PC-3 (cell line): Measurements from ENCODE around the gene GCLC. TPM values are rescaled to one million over a fixed set of nuclear protein-coding genes. Genes with fewer than 3 reads are reported as not detected.

ENCODE experiments used
- ATAC-seq: fragments of 200-7000 bp; cut with Tn5 transposase; 2 replicates; pipeline ENCODE4 v1.9.1; 2020; ENCODE audit warnings: mild to moderate bottlenecking, moderate library complexity
- BruUV-seq: library from RNA; stranded (reverse); fragments of 400-500 nt; replicated peaks from 2 replicates; lab custom pipeline; 2021; lab: Mats Ljungman, UMichigan
- CTCF ChIA-PET: fragments of 300-600 bp; sonication (Branson Sonifier 250); formaldehyde crosslinking; loops from one replicate; lab custom pipeline; 2022; ENCODE audit warnings: antibody characterized with exemption; lab: Charles Lee
- POLR2A ChIA-PET: fragments of 300-600 bp; sonication (Branson Sonifier 250); formaldehyde crosslinking; loops from one replicate; lab custom pipeline; 2022; ENCODE audit warnings: antibody characterized with exemption; ENCODE audit not compliant: unreplicated experiment; lab: Charles Lee
- DNase-seq: peaks from one replicate; pipeline ENCODE4 v3.0.0-alpha.2; 2015
- H2AFZ ChIP-seq: fragments of 300-600 bp; sonication (generic); 2 replicates; pipeline ENCODE4 v1.6.0; 2016; ENCODE audit warnings: antibody characterized with exemption, low read length
- H3F3A ChIP-seq: fragments of 300-600 bp; sonication (generic); one replicate; pipeline ENCODE4 v1.6.0; 2017; ENCODE audit warnings: antibody characterized with exemption, low read length, control low read depth, mild to moderate bottlenecking; ENCODE audit not compliant: unreplicated experiment
- H3K27ac ChIP-seq: fragments of 300-600 bp; sonication (generic); 2 replicates; pipeline ENCODE4 v1.5.1; 2016; ENCODE audit warnings: mild to moderate bottlenecking, low read length
- H3K27me3 ChIP-seq: fragments of 300-600 bp; sonication (generic); 2 replicates; pipeline ENCODE4 v1.6.1; 2016; ENCODE audit warnings: low read length, mixed read lengths
- H3K36me3 ChIP-seq: fragments of 300-600 bp; sonication (generic); 2 replicates; pipeline ENCODE4 v1.6.1; 2016; ENCODE audit warnings: low read depth, mixed run types, low read length, mixed read lengths
- H3K4me1 ChIP-seq: fragments of 300-600 bp; sonication (generic); 2 replicates; pipeline ENCODE4 v1.5.1; 2016; ENCODE audit warnings: low read length; ENCODE audit not compliant: insufficient read depth
- H3K4me2 ChIP-seq: fragments of 300-600 bp; sonication (generic); 2 replicates; pipeline ENCODE4 v1.6.0; 2016; ENCODE audit warnings: low read length
- H3K4me3 ChIP-seq: fragments of 300-600 bp; sonication (generic); 2 replicates; pipeline ENCODE4 v1.5.1; 2016; ENCODE audit warnings: mild to moderate bottlenecking, low read length, mixed read lengths
- H3K79me2 ChIP-seq: fragments of 300-600 bp; sonication (generic); 2 replicates; pipeline ENCODE4 v1.6.1; 2017; ENCODE audit warnings: low read length, mixed read lengths
- H3K9ac ChIP-seq: fragments of 300-600 bp; sonication (generic); 2 replicates; pipeline ENCODE4 v1.6.0; 2016; ENCODE audit warnings: mild to moderate bottlenecking, low read length
- H3K9me2 ChIP-seq: fragments of 300-600 bp; sonication (generic); replicated peaks from 2 replicates; pipeline ENCODE4 v1.6.1; 2016; ENCODE audit warnings: mixed run types, low read length, mixed read lengths
- H3K9me3 ChIP-seq: fragments of 300-600 bp; sonication (generic); 2 replicates; pipeline ENCODE4 v1.6.1; 2016; ENCODE audit warnings: low read length, mixed read lengths
- H4K20me1 ChIP-seq: fragments of 300-600 bp; sonication (generic); 2 replicates; pipeline ENCODE4 v1.6.1; 2016; ENCODE audit warnings: low read length, mixed read lengths
- CTCF ChIP-seq: fragments of 300-600 bp; sonication (generic); conservative IDR thresholded peaks from 2 replicates; pipeline ENCODE4 v1.5.1; 2017; ENCODE audit warnings: antibody characterized with exemption, low read depth, mild to moderate bottlenecking, low read length
- EZH2 ChIP-seq: fragments of 300-600 bp; sonication (generic); IDR thresholded peaks from one replicate; pipeline ENCODE4 v1.6.1; 2017; ENCODE audit warnings: antibody characterized with exemption, mild to moderate bottlenecking, low read length; ENCODE audit not compliant: unreplicated experiment
- EZH2phosphoT487 ChIP-seq: fragments of 300-600 bp; sonication (generic); IDR thresholded peaks from 2 replicates; pipeline ENCODE4 v1.6.1; 2018; ENCODE audit warnings: mild to moderate bottlenecking, antibody characterized with exemption, low read length, borderline replicate concordance
- intact Hi-C: fragments of 100-400 bp; cut with micrococcal nuclease; formaldehyde crosslinking; loops from 2 replicates; pipeline ENCODE4 v1.9.0; 2023
- total RNA-seq: library from RNA; depleted of rRNA; stranded (reverse); fragments of >200 nt; gene quantifications from 2 replicates; pipeline ENCODE4 v1.2.3, GENCODE V29; 2014

The GCLC gene
- total RNA-seq, 1 experiment from 2014 or later, result 50.1 TPM

- no TSS peak for BruUV-seq
- POLR2A ChIA-PET, result no interaction called here
Observed at GRCh38 chr6:53527249-53527765, 17.6 kb downstream of the GCLC start.

GRCh38 chr6:53526000-53526399 is 18.9 kb downstream of the GCLC start:
- intact Hi-C loops, result no loop called here
- Histone ChIP-seq H3F3A (no peaks in the 10 kb centered on the region), H3K27ac (no peak overlapping the region), H3K9ac (no peak overlapping the region), H3K27me3 (no peaks in the 10 kb centered on the region), H3K4me1 (peaks cover 22% of the 10 kb centered on the region), H4K20me1 (peaks cover 15% of the 10 kb centered on the region; the same call in 1 of the 2 replicates), H3K4me2 (no peak overlapping the region), H3K4me3 (no peak overlapping the region), H3K9me2 (no peaks in the 10 kb centered on the region), H2AFZ (no peak overlapping the region), H3K79me2 (peaks cover 90% of the 10 kb centered on the region), H3K9me3 (no peaks in the 10 kb centered on the region), H3K36me3 (no peaks in the 10 kb centered on the region)
- ATAC-seq, result peak; percentile 27
- TF ChIP-seq CTCF (no peak), EZH2 (no peak), EZH2phosphoT487 (no peak)
- BruUV-seq, result no TSS peak
- DNase-seq, result no peak
- ChIA-PET CTCF (no interaction called here), POLR2A (interaction anchor here (0.8 kb wide), 1 partner anchor 12 kb away, joined by 16 read pairs; no protein-coding TSS in a partner anchor)

More at GRCh38 chr6:53527249-53527765, 17.6 kb downstream of the GCLC start:
- Histone ChIP-seq H3K4me2 (no peak overlapping the region), H3F3A (no peaks in the 10 kb centered on the region), H2AFZ (no peak overlapping the region), H3K9ac (no peak overlapping the region), H3K36me3 (no peaks in the 10 kb centered on the region), H3K9me2 (no peaks in the 10 kb centered on the region), H4K20me1 (peaks cover 15% of the 10 kb centered on the region; the same call in 1 of the 2 replicates), H3K4me3 (no peak overlapping the region), H3K9me3 (no peaks in the 10 kb centered on the region), H3K4me1 (peaks cover 22% of the 10 kb centered on the region), H3K79me2 (peaks cover 98% of the 10 kb centered on the region), H3K27me3 (no peaks in the 10 kb centered on the region), H3K27ac (no peak overlapping the region)
- ATAC-seq (no peak), DNase-seq (no peak)
- TF ChIP-seq CTCF (no peak), EZH2 (no peak), EZH2phosphoT487 (no peak)
- CTCF ChIA-PET, result interaction anchor here (0.6 to 0.9 kb wide), 2 partner anchors 34 to 99 kb away, joined by 3 to 18 read pairs; no protein-coding TSS in a partner anchor
- intact Hi-C loops, result no loop called here

GRCh38 chr6:53524455-53524815 is 20.5 kb downstream of the GCLC start:
- no peaks in the 10 kb centered on the region for H3K9me3 ChIP-seq
- peak overlapping the region; percentile 15 for H3K4me2 ChIP-seq
- no peak overlapping the region for H3K9ac ChIP-seq
- DNase-seq, result peak; percentile 73
- no peaks in the 10 kb centered on the region for H3F3A ChIP-seq
- no peaks in the 10 kb centered on the region for H3K9me2 ChIP-seq
- no peak overlapping the region for H3K4me3 ChIP-seq
- POLR2A ChIA-PET, result interaction anchor here (0.5 to 0.6 kb wide), 2 partner anchors 11 to 13 kb away, joined by 4 read pairs; no protein-coding TSS in a partner anchor
- peaks cover 22% of the 10 kb centered on the region for H3K4me1 ChIP-seq
- intact Hi-C loops, result no loop called here
- TF ChIP-seq EZH2phosphoT487 (no peak), CTCF (no peak), EZH2 (no peak)
- H4K20me1 ChIP-seq, result peaks cover 15% of the 10 kb centered on the region; the same call in 1 of the 2 replicates
- ATAC-seq, result peak; percentile 93
- no peak overlapping the region for H2AFZ ChIP-seq
- no peak overlapping the region for H3K27ac ChIP-seq
- BruUV-seq, result no TSS peak
- no peaks in the 10 kb centered on the region for H3K27me3 ChIP-seq
- peaks cover 11% of the 10 kb centered on the region; the same call in 1 of the 2 replicates for H3K36me3 ChIP-seq
- CTCF ChIA-PET, result interaction anchor here (1.1 to 1.3 kb wide), 3 partner anchors 31 to 204 kb away, joined by 3 to 5 read pairs (median 3); no protein-coding TSS in a partner anchor
- H3K79me2 ChIP-seq, result peaks cover 74% of the 10 kb centered on the region
